Skeletal muscle tissue (tissue), 4 donors: ENCODE results near the gene WIPF1. TPM values are rescaled to one million over a fixed set of nuclear protein-coding genes. Genes with fewer than 3 reads are reported as not detected.

Experiments used
- H3K27ac ChIP-seq: one replicate; pipeline ENCODE4 v1.7.0; 2013; ENCODE audit warnings: mild to moderate bottlenecking, low read depth, low read length, inconsistent platforms
- H3K27me3 ChIP-seq, 3 donors: one replicate each; pipeline ENCODE4 v1.7.0; 2013; ENCODE audit warnings: low read length in 3 of 3; ENCODE audit not compliant: control insufficient read depth in 3 of 3, insufficient read depth in 3 of 3
- H3K36me3 ChIP-seq, 3 donors: one replicate each; pipeline ENCODE4 v1.7.0; 2013; ENCODE audit warnings: low read length in 3 of 3; ENCODE audit not compliant: control insufficient read depth in 3 of 3, insufficient read depth in 3 of 3
- H3K4me1 ChIP-seq, 3 donors: one replicate each; pipeline ENCODE4 v1.7.0; 2013; ENCODE audit warnings: low read length in 3 of 3, mild to moderate bottlenecking in 3 of 3; ENCODE audit not compliant: control insufficient read depth in 3 of 3, insufficient read depth in 3 of 3
- H3K4me3 ChIP-seq, 3 donors: one replicate each; pipeline ENCODE4 v1.7.0; 2013; ENCODE audit warnings: low read length in 3 of 3
- H3K9ac ChIP-seq, 3 donors: one replicate each; pipeline ENCODE4 v1.7.0; 2013; ENCODE audit warnings: low read length in 3 of 3, mild to moderate bottlenecking in 3 of 3, moderate library complexity in 2 of 3, low read depth in 1 of 3
- H3K9me3 ChIP-seq, 3 donors: one replicate each; pipeline ENCODE4 v1.7.0; 2013; ENCODE audit warnings: low read length in 3 of 3; ENCODE audit not compliant: control insufficient read depth in 3 of 3
- total RNA-seq: library from RNA; depleted of rRNA; stranded (reverse); fragments of >200 nt; gene quantifications from one replicate; pipeline ENCODE4 v1.2.3, GENCODE V29; 2014
- donor health status: Osteomylitis.

The WIPF1 gene
- total RNA-seq, 1 donor from 2014 or later: 16.2 TPM

DNA sequence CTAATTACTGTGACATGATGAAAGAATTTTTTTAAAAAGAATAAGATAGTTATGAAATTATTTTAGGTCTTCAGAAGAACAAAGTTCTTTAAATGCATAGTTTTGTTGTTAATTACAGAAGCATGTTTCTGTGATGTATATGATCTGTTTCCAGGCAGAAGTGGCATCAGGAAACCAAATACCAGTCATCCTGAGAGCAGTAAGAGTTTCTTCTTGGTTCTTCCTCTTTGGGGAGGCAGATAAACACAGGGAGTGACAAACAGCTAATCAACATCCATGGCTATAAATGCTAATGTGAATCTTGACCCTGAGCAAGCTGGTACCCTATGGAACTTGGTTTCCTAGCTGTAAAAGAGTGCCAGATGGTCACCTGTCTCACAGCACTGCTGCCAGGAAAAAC, 29.2 kb downstream of the WIPF1 start:
- Histone ChIP-seq H3K4me3 (no peak overlapping the region), H3K27ac (no peak overlapping the region), H3K9ac (no peak overlapping the region), H3K27me3 (no peaks in the 10 kb centered on the region), H3K4me1 (peaks cover 0 to under 1% (median 0%) of the 10 kb centered on the region in 3 donors), H3K36me3 (peaks cover 7 to 25% (median 15%) of the 10 kb centered on the region in 3 donors), H3K9me3 (no peaks in the 10 kb centered on the region)

DNA sequence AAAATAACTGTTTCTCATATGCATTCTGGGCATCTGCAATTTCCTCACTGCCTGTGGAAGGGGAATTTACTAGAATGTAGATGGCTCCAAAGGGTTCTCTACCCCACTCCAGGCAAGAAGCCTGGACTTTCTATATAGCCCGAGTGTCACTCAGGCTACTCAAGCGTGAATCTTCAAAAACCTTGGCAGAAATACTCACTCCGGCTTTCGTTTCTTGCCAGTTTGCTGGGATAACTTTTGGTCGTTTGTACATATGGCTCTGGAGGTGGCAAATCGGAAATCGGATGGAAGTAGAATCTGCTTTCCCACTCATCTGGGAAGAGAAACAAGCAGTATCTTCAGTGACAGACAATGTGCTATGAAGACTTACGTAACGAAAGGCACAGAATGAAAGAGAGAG, 30.7 kb downstream of the WIPF1 start:
- Histone ChIP-seq H3K9ac (no peak overlapping the region), H3K36me3 (peaks cover 7 to 25% (median 15%) of the 10 kb centered on the region in 3 donors), H3K27ac (no peak overlapping the region), H3K9me3 (no peaks in the 10 kb centered on the region), H3K4me1 (peaks cover 0 to 8% (median 0%) of the 10 kb centered on the region in 3 donors), H3K27me3 (no peaks in the 10 kb centered on the region), H3K4me3 (no peak overlapping the region)

DNA sequence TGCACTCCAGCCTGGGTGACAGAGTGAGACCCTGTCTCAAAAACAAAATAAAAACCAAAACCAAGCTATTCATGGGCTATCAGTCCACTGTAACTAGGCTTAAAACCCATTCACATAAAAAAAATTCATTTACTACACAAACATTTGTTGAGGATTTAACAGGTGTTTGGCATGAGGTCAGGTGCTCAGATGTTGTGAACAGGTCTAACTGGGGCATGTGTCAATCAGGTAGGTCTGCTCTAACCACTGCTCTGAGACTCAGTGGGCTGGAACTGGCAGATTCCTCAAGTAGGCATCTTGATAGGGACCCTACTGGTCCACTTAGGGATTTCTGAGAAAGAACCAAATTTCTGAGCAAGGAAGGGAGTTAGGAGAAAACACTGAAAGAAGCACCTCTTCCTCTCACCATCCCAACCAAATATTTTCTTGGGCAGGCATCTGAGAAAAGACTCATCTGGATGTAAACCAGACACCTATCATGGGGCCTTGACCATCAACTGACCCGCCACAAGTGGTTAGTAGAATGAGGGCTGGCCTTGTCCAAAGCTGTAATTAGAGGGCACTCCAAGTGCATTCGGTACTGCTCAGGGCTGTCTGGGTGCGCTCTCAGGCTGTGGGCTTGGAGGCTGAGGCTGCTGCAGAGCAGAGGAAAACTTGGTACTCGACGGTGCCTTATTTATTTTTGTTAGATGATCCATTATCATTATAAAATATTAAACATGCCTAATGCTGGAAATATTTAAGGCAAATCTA, 33.9 kb downstream of the WIPF1 start:
- Histone ChIP-seq H3K27ac (no peak overlapping the region), H3K36me3 (peaks cover 2 to 15% (median 9%) of the 10 kb centered on the region in 3 donors), H3K9ac (no peak overlapping the region), H3K4me3 (no peak overlapping the region), H3K27me3 (no peaks in the 10 kb centered on the region), H3K4me1 (peaks cover 0 to 8% (median 8%) of the 10 kb centered on the region in 3 donors), H3K9me3 (no peaks in the 10 kb centered on the region)

DNA sequence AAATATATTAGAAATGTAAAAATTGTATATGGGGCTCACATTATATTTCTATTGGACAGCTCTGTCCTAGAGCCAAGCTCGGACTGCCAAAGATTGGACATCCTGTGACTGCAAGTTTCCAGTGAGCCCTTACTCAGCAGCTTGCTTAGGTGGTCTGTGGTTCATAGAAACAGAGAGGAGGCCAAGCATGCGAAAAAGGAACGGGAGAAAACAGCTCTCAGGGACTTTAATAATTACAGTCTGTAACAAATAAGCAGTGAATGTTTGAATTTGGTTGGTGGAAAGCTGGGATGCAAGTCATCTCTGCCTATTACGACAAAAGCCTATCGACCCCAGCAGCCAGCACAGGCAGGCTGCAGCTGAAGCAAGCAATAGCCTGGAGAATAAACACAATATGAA, 35.6 kb downstream of the WIPF1 start:
- no peaks in the 10 kb centered on the region for H3K27me3 ChIP-seq
- H3K27ac ChIP-seq: no peak overlapping the region

GRCh38 chr2:174561283-174561971, 36.2 kb downstream of the WIPF1 start:
- H3K9me3 ChIP-seq: no peaks in the 10 kb centered on the region
- no peak overlapping the region for H3K27ac ChIP-seq
- H3K4me1 ChIP-seq: peaks cover 0 to 8% (median 8%) of the 10 kb centered on the region in 3 donors
- peaks cover 0 to 5% (median 3%) of the 10 kb centered on the region in 3 donors for H3K36me3 ChIP-seq
- H3K9ac ChIP-seq: peak overlapping the region in 1 of 3 donors; percentile 18
- peak overlapping the region in 1 of 3 donors; percentile 54 for H3K4me3 ChIP-seq
- no peaks in the 10 kb centered on the region for H3K27me3 ChIP-seq

More for the DNA sequence above, 35.6 kb downstream of the WIPF1 start:
- Histone ChIP-seq H3K4me1 (peaks cover 0 to 8% (median 8%) of the 10 kb centered on the region in 3 donors), H3K9me3 (no peaks in the 10 kb centered on the region), H3K4me3 (no peak overlapping the region), H3K36me3 (peaks cover 0 to 9% (median 3%) of the 10 kb centered on the region in 3 donors), H3K9ac (no peak overlapping the region)

DNA sequence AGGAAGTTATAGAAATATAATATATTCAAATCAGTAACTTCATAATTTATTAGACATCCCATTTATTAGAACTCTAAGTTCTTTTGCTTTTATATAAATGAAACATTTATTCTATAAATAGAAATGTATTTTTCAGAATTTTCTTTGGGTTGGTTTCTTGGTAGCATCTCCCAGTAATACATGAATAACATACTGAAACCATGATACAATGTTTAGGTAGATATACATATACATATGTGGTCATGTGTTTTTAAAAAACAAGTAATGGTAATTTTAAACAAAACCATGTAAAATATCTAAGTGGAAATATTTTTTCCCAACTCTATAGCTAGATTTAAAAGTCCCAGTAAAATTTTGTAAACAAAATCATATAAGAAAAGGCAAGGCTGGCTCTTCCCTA, 36.9 kb downstream of the WIPF1 start:
- Histone ChIP-seq H3K9me3 (no peaks in the 10 kb centered on the region), H3K36me3 (peaks cover 0 to 3% (median 0%) of the 10 kb centered on the region in 3 donors), H3K4me3 (no peak overlapping the region), H3K4me1 (peaks cover 0 to 8% (median 8%) of the 10 kb centered on the region in 3 donors), H3K27ac (no peak overlapping the region), H3K27me3 (no peaks in the 10 kb centered on the region), H3K9ac (peak overlapping the region in 1 of 3 donors; percentile 16)

GRCh38 chr2:174555998-174556397, 41.6 kb downstream of the WIPF1 start:
- Histone ChIP-seq H3K27ac (no peak overlapping the region), H3K4me3 (no peak overlapping the region), H3K36me3 (no peaks in the 10 kb centered on the region), H3K9ac (no peak overlapping the region), H3K4me1 (peaks cover 0 to 2% (median 0%) of the 10 kb centered on the region in 3 donors), H3K9me3 (peaks cover 0 to 3% (median 0%) of the 10 kb centered on the region in 3 donors), H3K27me3 (no peaks in the 10 kb centered on the region)

DNA sequence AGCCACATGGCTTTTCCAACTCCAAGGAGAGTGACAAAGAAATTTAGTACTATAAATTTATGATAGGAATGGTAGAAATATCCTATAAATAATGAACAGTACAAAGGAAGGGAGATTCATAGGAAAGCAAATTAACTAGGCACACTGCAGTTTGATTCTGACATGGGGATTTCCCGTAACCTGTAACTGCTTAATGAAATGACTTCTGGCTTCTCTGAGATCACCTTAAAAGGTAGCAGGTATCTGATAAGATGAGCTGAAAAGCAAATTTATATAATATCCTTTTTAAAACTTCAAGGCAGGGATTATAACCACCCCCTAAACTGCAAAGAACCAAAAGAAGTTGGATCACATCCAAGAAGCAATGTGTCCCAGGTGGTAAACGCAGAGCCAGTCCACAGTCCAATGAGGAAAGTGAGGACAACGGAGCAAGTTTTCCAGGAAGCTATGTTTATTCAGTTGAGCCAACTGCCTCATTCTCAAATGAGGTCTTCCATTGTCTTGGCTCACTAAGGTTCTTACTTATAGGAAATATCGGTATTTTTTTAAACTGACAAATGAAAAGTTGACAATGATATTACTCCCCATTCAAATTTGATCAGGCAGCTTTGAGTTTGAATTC, 43.0 kb downstream of the WIPF1 start:
- Histone ChIP-seq H3K4me3 (no peak overlapping the region), H3K4me1 (no peaks in the 10 kb centered on the region), H3K9ac (no peak overlapping the region), H3K27me3 (no peaks in the 10 kb centered on the region), H3K27ac (no peak overlapping the region), H3K9me3 (peaks cover 0 to 3% (median 0%) of the 10 kb centered on the region in 3 donors), H3K36me3 (no peaks in the 10 kb centered on the region)

DNA sequence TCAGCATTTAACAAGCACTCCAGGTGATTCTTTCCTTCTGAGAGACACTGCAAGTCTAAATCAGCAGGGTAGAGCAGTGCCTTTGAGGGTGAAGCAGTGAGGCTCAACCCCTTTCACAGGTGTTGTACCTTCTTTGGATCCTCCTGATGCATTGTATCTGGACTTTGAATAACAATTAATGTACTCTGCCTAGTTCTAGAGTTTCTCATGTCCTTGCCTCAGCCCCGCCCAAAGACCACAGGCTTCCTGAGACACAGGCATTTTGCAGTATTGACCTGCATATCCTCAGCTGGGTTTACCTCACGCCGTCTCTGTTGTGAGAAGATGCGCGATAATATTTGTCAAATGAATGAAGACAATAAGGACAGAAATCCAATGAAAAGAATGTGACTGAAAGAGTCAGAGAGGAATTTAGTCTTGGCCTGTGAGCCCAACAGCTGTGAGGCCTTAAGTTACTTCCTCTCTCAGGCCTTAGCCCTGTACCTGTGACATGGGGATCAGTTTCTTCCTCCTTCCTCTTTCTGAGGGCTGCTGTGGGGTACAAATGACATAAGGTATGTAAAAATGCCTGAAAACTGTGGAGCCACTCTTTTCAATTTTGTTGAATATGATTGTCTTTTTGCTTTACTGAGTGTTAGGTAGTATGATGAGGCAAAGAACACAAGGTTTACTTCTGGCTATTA, 43.7 kb downstream of the WIPF1 start:
- Histone ChIP-seq H3K27ac (no peak overlapping the region), H3K4me3 (no peak overlapping the region), H3K9ac (no peak overlapping the region), H3K27me3 (no peaks in the 10 kb centered on the region), H3K9me3 (peaks cover 0 to 3% (median 0%) of the 10 kb centered on the region in 3 donors), H3K36me3 (no peaks in the 10 kb centered on the region), H3K4me1 (no peaks in the 10 kb centered on the region)
